H4 (cell line): Measurements from ENCODE around the gene PRAME. TPM values are rescaled to one million over a fixed set of nuclear protein-coding genes. Genes with fewer than 3 reads are reported as not detected.
"Not testable (repeated sequence)": the region's sequence is repeated elsewhere in the genome, so short reads cannot be mapped to it uniquely, and the experiment has no call there.

ENCODE experiments used
- DNase-seq: peaks from one replicate; pipeline ENCODE4 v3.0.0-alpha.2; 2015; ENCODE audit warnings: low spot score
- total RNA-seq: library from RNA; depleted of rRNA; stranded (reverse); fragments of >200 nt; shearing (Covaris generic); gene quantifications from 2 replicates; pipeline ENCODE4 v1.2.3, GENCODE V29; 2014; rRNA removed

PRAME gene
- total RNA-seq, 1 experiment from 2014 or later = 1.9 TPM

GRCh38 chr22:22521631-22522030 is 37.4 kb downstream of the PRAME start:
- DNase-seq = no peak

- peak; percentile 7 for DNase-seq
Observed at GRCh38 chr22:22520667-22521602, 38.1 kb downstream of the PRAME start.

GRCh38 chr22:22520020-22520656 is 38.9 kb downstream of the PRAME start, which contains the start of gene ZNF280A:
TSS of gene ZNF280A (minus strand) at chr22:22520270. CDS start at chr22:22515630, 4,640 bp downstream.
- no peak for DNase-seq

GRCh38 chr22:22519591-22519990 is 39.5 kb downstream of the PRAME start:
- no peak for DNase-seq

- no peak for DNase-seq
Observed at GRCh38 chr22:22516992-22517391, 42.1 kb downstream of the PRAME start.

- no peak for DNase-seq
Observed at GRCh38 chr22:22515890-22516289, 43.2 kb downstream of the PRAME start.

- not testable (repeated sequence) for DNase-seq
Observed at GRCh38 chr22:22514431-22514830, 44.6 kb downstream of the PRAME start.

- no peak for DNase-seq
Observed at GRCh38 chr22:22513619-22514018, 45.4 kb downstream of the PRAME start.

- DNase-seq = no peak
Observed at GRCh38 chr22:22512951-22513350, 46.1 kb downstream of the PRAME start.

- not testable (repeated sequence) for DNase-seq
Observed at GRCh38 chr22:22510833-22511232, 48.2 kb downstream of the PRAME start.

GRCh38 chr22:22509912-22510311 is 49.2 kb downstream of the PRAME start:
- DNase-seq = not testable (repeated sequence)

GRCh38 chr22:22508274-22509176 is 50.5 kb downstream of the PRAME start, which contains the start of gene ZNF280B:
TSS of gene ZNF280B (minus strand) at chr22:22508742. CDS start at chr22:22489398, 19,344 bp downstream.
- peak; percentile 72 for DNase-seq

GRCh38 chr22:22507743-22508273 is 51.3 kb downstream of the PRAME start:
- DNase-seq = no peak

- no peak for DNase-seq
Observed at GRCh38 chr22:22506736-22507135, 52.3 kb downstream of the PRAME start.

- DNase-seq = no peak
Observed at GRCh38 chr22:22498267-22498666, 60.8 kb downstream of the PRAME start.

Other genes starting within 250 kb of the PRAME start
- 0.68 and 2.4 TPM in 2 replicates for gene ZNF280B, start 50.5 kb downstream of the PRAME start, total RNA-seq
- gene ZNF280A, start 39.0 kb downstream of the PRAME start, total RNA-seq = 0.06 and 0.18 TPM in 2 replicates
- gene GGTLC2, start 85.3 kb upstream of the PRAME start, total RNA-seq = not detected in 2 replicates